Measurements from ENCODE around the gene IL31RA.

Gene IL31RA

DNA sequence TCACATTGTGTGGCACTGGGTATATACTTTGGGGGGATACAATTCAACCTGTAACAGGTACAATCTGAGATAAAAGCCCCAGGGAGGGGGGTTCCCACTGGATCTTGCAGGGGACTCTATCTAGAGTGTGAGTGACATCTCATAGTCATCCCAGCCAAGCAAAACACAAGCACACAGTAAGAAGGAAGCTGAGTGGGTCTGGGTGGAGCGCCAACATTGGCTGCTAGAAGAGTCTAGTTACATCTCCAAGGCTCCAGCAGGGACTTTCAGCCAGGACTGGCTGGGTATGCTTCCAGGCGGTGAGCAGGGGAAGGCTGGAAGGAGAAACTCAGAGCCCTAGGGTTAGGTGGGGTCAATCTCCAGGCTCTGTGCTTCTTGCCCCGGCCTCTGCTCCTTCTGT, 53.0 kb downstream of the IL31RA start:
- no peak overlapping the region for H3K4me2 ChIP-seq (ENCODE audit: low read depth, low read length)

DNA sequence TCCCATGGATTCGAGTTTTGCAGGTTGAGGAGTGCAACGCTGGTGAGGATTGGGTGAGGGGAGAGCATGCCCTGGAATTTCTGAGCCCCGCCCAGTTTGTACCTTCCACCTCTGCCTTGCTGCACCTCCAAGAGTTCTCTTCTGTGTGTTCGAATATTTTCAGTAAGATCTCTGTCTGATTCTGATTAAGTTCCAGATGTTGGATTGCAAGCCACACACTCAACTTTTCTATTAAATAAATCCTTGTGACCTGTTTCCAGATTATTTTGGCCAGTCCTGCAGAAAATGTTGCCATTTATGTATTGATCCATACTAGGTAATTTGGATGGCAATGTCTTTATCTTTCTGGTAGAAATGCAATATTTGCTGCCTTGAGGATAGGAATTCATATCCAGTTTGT, 54.1 kb downstream of the IL31RA start:
- no peak overlapping the region for H3K4me2 ChIP-seq (ENCODE audit: low read depth, low read length)
- no peaks in the 10 kb centered on the region for H3K79me2 ChIP-seq (ENCODE audit: low read length)
- no peak overlapping the region for H3K27ac ChIP-seq (ENCODE audit: low read length)
- no peaks in the 10 kb centered on the region for H3K36me3 ChIP-seq (replicated peaks; ENCODE audit: insufficient read depth, low read length)
- no peaks in the 10 kb centered on the region for H3K27me3 ChIP-seq (replicated peaks; ENCODE audit: insufficient read depth, low read length)
- H3K4me1 ChIP-seq (ENCODE audit: low read length) = no peaks in the 10 kb centered on the region
- no peak for DNase-seq
- TF ChIP-seq EZH2 (optimal IDR thresholded peaks at IDR 0.05; ENCODE audit: low read depth, low read length) (no peak), CTCF (IDR thresholded peaks at IDR 0.05; ENCODE audit: low read length) (no peak), EZH2phosphoT487 (IDR thresholded peaks at IDR 0.05; ENCODE audit: low read length) (no peak)
- H3K9ac ChIP-seq (ENCODE audit: low read length) = no peak overlapping the region
- no peaks in the 10 kb centered on the region for H3K9me2 ChIP-seq (replicated peaks; ENCODE audit: insufficient read depth, low read length)
- no peaks in the 10 kb centered on the region for H3F3A ChIP-seq (ENCODE audit: insufficient read depth, low read length)
- H3K9me3 ChIP-seq (replicated peaks; ENCODE audit: insufficient read depth, low read length) = no peaks in the 10 kb centered on the region
- H4K20me1 ChIP-seq (ENCODE audit: insufficient read depth, low read length) = no peaks in the 10 kb centered on the region
- H3K4me3 ChIP-seq (ENCODE audit: low read length) = no peak overlapping the region
- H2AFZ ChIP-seq (ENCODE audit: low read length) = no peak overlapping the region

More for the DNA sequence above, 53.0 kb downstream of the IL31RA start:
- H3K27me3 ChIP-seq (replicated peaks; ENCODE audit: insufficient read depth, low read length) = no peaks in the 10 kb centered on the region
- H3K27ac ChIP-seq (ENCODE audit: low read length) = no peak overlapping the region
- H3K4me3 ChIP-seq (ENCODE audit: low read length) = no peak overlapping the region
- H3K9me3 ChIP-seq (replicated peaks; ENCODE audit: insufficient read depth, low read length) = no peaks in the 10 kb centered on the region
- H3K4me1 ChIP-seq (ENCODE audit: low read length) = no peaks in the 10 kb centered on the region
- no peaks in the 10 kb centered on the region for H3K79me2 ChIP-seq (ENCODE audit: low read length)
- H2AFZ ChIP-seq (ENCODE audit: low read length) = no peak overlapping the region
- no peak for DNase-seq
- H3K9ac ChIP-seq (ENCODE audit: low read length) = no peak overlapping the region
- no peaks in the 10 kb centered on the region for H3F3A ChIP-seq (ENCODE audit: insufficient read depth, low read length)
- H4K20me1 ChIP-seq (ENCODE audit: insufficient read depth, low read length) = no peaks in the 10 kb centered on the region
- no peaks in the 10 kb centered on the region for H3K9me2 ChIP-seq (replicated peaks; ENCODE audit: insufficient read depth, low read length)
- H3K36me3 ChIP-seq (replicated peaks; ENCODE audit: insufficient read depth, low read length) = no peaks in the 10 kb centered on the region
- TF ChIP-seq EZH2phosphoT487 (IDR thresholded peaks at IDR 0.05; ENCODE audit: low read length) (no peak), EZH2 (optimal IDR thresholded peaks at IDR 0.05; ENCODE audit: low read depth, low read length) (no peak), CTCF (IDR thresholded peaks at IDR 0.05; ENCODE audit: low read length) (no peak)

- Histone ChIP-seq H3K9ac (ENCODE audit: low read length) (no peak overlapping the region), H2AFZ (ENCODE audit: low read length) (no peak overlapping the region), H3K27me3 (replicated peaks; ENCODE audit: insufficient read depth, low read length) (no peaks in the 10 kb centered on the region), H3K36me3 (replicated peaks; ENCODE audit: insufficient read depth, low read length) (no peaks in the 10 kb centered on the region), H3K27ac (ENCODE audit: low read length) (no peak overlapping the region), H4K20me1 (ENCODE audit: insufficient read depth, low read length) (no peaks in the 10 kb centered on the region), H3K4me1 (ENCODE audit: low read length) (no peaks in the 10 kb centered on the region), H3K9me2 (replicated peaks; ENCODE audit: insufficient read depth, low read length) (no peaks in the 10 kb centered on the region), H3K4me3 (ENCODE audit: low read length) (no peak overlapping the region), H3K9me3 (replicated peaks; ENCODE audit: insufficient read depth, low read length) (no peaks in the 10 kb centered on the region), H3K79me2 (ENCODE audit: low read length) (no peaks in the 10 kb centered on the region), H3F3A (ENCODE audit: insufficient read depth, low read length) (no peaks in the 10 kb centered on the region), H3K4me2 (ENCODE audit: low read depth, low read length) (no peak overlapping the region)
- no peak for DNase-seq
- TF ChIP-seq CTCF (IDR thresholded peaks at IDR 0.05; ENCODE audit: low read length) (no peak), EZH2phosphoT487 (IDR thresholded peaks at IDR 0.05; ENCODE audit: low read length) (no peak), EZH2 (optimal IDR thresholded peaks at IDR 0.05; ENCODE audit: low read depth, low read length) (no peak)
These were observed 56.8 kb downstream of the IL31RA start for GRCh38 chr5:55907927-55908326.

All from MM.1S (cell line).